Dendritic cell treated with granulocyte-macrophage colony-stimulating factor and Interleukin-4, amounts not matched to agents 40 ng/mL and 50 ng/mL, for 4 days (primary cell): ENCODE results near the gene ADH5.
A peak's percentile ranks its signal among the peaks of the same experiment; 100 is the strongest.
"Not testable (repeated sequence)": the region's sequence is repeated elsewhere in the genome, so short reads cannot be mapped to it uniquely, and the experiment has no call there.

Experiments
- H3K27ac Mint-ChIP-seq: one replicate; pipeline ENCODE4 v1.8.0; 2022; ENCODE audit warnings: mild to moderate bottlenecking, mixed read lengths
- H3K27me3 Mint-ChIP-seq: one replicate; pipeline ENCODE4 v1.8.0; 2022; ENCODE audit warnings: mild to moderate bottlenecking, mixed read lengths
- H3K36me3 Mint-ChIP-seq: one replicate; pipeline ENCODE4 v1.8.0; 2022; ENCODE audit warnings: low read depth, mixed read lengths
- H3K4me1 Mint-ChIP-seq: one replicate; pipeline ENCODE4 v1.8.0; 2022; ENCODE audit warnings: low read depth, mixed read lengths
- H3K4me3 Mint-ChIP-seq: one replicate; pipeline ENCODE4 v1.8.0; 2022; ENCODE audit warnings: mild to moderate bottlenecking, moderate library complexity, mixed read lengths
- H3K9me3 Mint-ChIP-seq: one replicate; pipeline ENCODE4 v1.8.0; 2022; ENCODE audit warnings: mixed read lengths
- intact Hi-C: fragments of 100-400 bp; cut with micrococcal nuclease; formaldehyde crosslinking; loops from one replicate; pipeline ENCODE4 v1.15.0; 2022

The ADH5 gene

GRCh38 chr4:99077177-99077576 lies 11.4 kb downstream of the ADH5 start:
- H3K4me3 Mint-ChIP-seq, result no peak overlapping the region
- peaks cover 96% of the 10 kb centered on the region for H3K36me3 Mint-ChIP-seq
- intact Hi-C loops, result no loop called here
- no peak overlapping the region for H3K27ac Mint-ChIP-seq
- H3K4me1 Mint-ChIP-seq, result no peaks in the 10 kb centered on the region
- H3K27me3 Mint-ChIP-seq, result no peaks in the 10 kb centered on the region
- H3K9me3 Mint-ChIP-seq, result no peaks in the 10 kb centered on the region

GRCh38 chr4:99076292-99076976 lies 12.2 kb downstream of the ADH5 start:
- H3K27ac Mint-ChIP-seq, result no peak overlapping the region
- no peaks in the 10 kb centered on the region for H3K4me1 Mint-ChIP-seq
- no peaks in the 10 kb centered on the region for H3K27me3 Mint-ChIP-seq
- peaks cover 96% of the 10 kb centered on the region for H3K36me3 Mint-ChIP-seq
- intact Hi-C loops, result no loop called here
- no peak overlapping the region for H3K4me3 Mint-ChIP-seq
- no peaks in the 10 kb centered on the region for H3K9me3 Mint-ChIP-seq

DNA sequence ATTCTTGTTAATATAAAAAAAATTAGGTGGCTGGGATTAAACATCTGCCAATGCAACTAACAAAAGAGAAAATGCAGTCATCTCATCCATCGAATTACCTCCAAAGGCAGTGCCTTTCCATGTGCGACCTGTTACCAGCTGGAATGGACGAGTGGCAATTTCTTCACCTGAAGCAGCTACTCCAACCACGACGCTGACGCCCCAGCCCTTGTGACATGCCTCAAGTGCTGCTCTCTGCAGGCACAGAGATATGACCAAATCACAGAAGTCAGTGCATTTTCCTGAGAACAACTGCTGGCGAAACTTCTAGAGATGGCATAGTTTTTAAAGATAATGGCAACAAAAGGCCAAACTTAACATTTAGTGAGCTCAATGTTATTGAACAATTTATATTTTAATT lies 13.8 kb downstream of the ADH5 start:
- no peaks in the 10 kb centered on the region for H3K27me3 Mint-ChIP-seq
- no peaks in the 10 kb centered on the region for H3K9me3 Mint-ChIP-seq
- H3K36me3 Mint-ChIP-seq, result peaks cover 86% of the 10 kb centered on the region
- H3K4me1 Mint-ChIP-seq, result no peaks in the 10 kb centered on the region
- H3K4me3 Mint-ChIP-seq, result no peak overlapping the region
- intact Hi-C loops, result no loop called here
- no peak overlapping the region for H3K27ac Mint-ChIP-seq

- Mint-ChIP-seq H3K36me3 (peaks cover 59% of the 10 kb centered on the region), H3K27ac (no peak overlapping the region), H3K9me3 (no peaks in the 10 kb centered on the region), H3K4me3 (no peak overlapping the region), H3K27me3 (no peaks in the 10 kb centered on the region), H3K4me1 (no peaks in the 10 kb centered on the region)
- intact Hi-C loops, result no loop called here
Measured at GRCh38 chr4:99071159-99071558, 17.4 kb downstream of the ADH5 start.

GRCh38 chr4:99067617-99068016 lies 21.0 kb downstream of the ADH5 start:
- no peak overlapping the region for H3K4me3 Mint-ChIP-seq
- peaks cover 39% of the 10 kb centered on the region for H3K36me3 Mint-ChIP-seq
- H3K9me3 Mint-ChIP-seq, result no peaks in the 10 kb centered on the region

GRCh38 chr4:99065521-99065920 lies 23.1 kb downstream of the ADH5 start:
- intact Hi-C loops, H3K9me3 Mint-ChIP-seq, H3K4me3 Mint-ChIP-seq, H3K27me3 Mint-ChIP-seq, H3K27ac Mint-ChIP-seq, H3K4me1 Mint-ChIP-seq: not testable (repeated sequence)
- peaks cover 42% of the 10 kb centered on the region for H3K36me3 Mint-ChIP-seq

More at GRCh38 chr4:99067617-99068016, 21.0 kb downstream of the ADH5 start:
- no peaks in the 10 kb centered on the region for H3K4me1 Mint-ChIP-seq
- H3K27me3 Mint-ChIP-seq, result no peaks in the 10 kb centered on the region
- intact Hi-C loops, result no loop called here
- no peak overlapping the region for H3K27ac Mint-ChIP-seq

DNA sequence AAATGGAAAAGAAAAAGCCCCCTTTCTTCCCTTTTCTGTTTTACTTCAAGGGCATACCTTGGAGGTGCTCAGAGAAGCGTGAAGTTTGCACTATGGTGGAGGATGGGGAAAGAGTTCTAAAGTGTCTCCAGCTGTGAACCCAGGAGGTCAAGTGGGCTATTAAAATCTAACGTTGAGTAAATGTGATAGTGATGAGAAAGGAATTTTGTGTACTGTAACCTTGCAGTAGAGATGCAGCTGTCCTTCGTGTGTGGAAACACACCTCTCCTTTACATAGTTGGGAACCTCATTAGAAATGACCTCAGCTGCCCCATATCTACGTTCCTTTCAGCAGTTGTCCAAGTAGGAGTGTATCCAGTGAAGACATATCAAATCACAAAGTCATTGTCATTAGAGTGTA lies 26.5 kb downstream of the ADH5 start:
- Mint-ChIP-seq H3K9me3 (no peaks in the 10 kb centered on the region), H3K27ac (no peak overlapping the region), H3K4me3 (no peak overlapping the region), H3K27me3 (no peaks in the 10 kb centered on the region), H3K4me1 (no peaks in the 10 kb centered on the region), H3K36me3 (peaks cover 66% of the 10 kb centered on the region)
- intact Hi-C loops, result no loop called here

GRCh38 chr4:99061048-99061700 lies 27.4 kb downstream of the ADH5 start:
- no peak overlapping the region for H3K4me3 Mint-ChIP-seq
- H3K9me3 Mint-ChIP-seq, result no peaks in the 10 kb centered on the region
- no peaks in the 10 kb centered on the region for H3K27me3 Mint-ChIP-seq
- peaks cover 71% of the 10 kb centered on the region for H3K36me3 Mint-ChIP-seq
- intact Hi-C loops, result no loop called here
- peaks cover 2% of the 10 kb centered on the region for H3K4me1 Mint-ChIP-seq
- H3K27ac Mint-ChIP-seq, result no peak overlapping the region

GRCh38 chr4:99059550-99059949 lies 29.0 kb downstream of the ADH5 start:
- no peaks in the 10 kb centered on the region for H3K9me3 Mint-ChIP-seq
- H3K4me1 Mint-ChIP-seq, result peaks cover 8% of the 10 kb centered on the region
- H3K4me3 Mint-ChIP-seq, result no peak overlapping the region
- peak overlapping the region; percentile 5 for H3K27ac Mint-ChIP-seq
- intact Hi-C loops, result loop anchor here (5.0 kb wide), 2 partner anchors 122 to 907 kb away; no protein-coding TSS in a partner anchor
- H3K27me3 Mint-ChIP-seq, result no peaks in the 10 kb centered on the region
- H3K36me3 Mint-ChIP-seq, result peaks cover 74% of the 10 kb centered on the region

DNA sequence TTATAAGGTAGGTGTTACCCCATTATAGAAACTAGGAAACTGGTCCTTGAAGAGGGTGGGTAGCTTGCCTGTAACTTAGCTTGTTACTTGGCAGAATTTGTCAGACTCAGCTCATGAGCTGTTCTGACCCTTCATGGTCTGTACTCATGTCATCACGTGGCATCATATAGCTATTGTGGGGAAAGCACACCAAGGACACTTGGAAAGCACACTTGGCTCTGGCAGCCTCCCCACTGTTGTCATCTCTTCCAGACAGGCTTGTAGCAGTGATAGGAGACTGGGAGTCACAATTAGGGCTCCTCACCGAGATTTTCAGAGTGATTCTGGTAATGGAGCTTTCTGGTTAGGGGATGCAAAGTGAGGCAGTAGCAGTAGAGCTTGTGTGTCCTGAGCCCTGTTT lies 30.4 kb downstream of the ADH5 start:
- H3K4me1 Mint-ChIP-seq, result peaks cover 8% of the 10 kb centered on the region
- H3K36me3 Mint-ChIP-seq, result peaks cover 74% of the 10 kb centered on the region
- no peaks in the 10 kb centered on the region for H3K9me3 Mint-ChIP-seq
- no peak overlapping the region for H3K4me3 Mint-ChIP-seq
- intact Hi-C loops, result loop anchor here (5.0 kb wide), 2 partner anchors 121 to 906 kb away; no protein-coding TSS in a partner anchor
- H3K27me3 Mint-ChIP-seq, result no peaks in the 10 kb centered on the region
- no peak overlapping the region for H3K27ac Mint-ChIP-seq

DNA sequence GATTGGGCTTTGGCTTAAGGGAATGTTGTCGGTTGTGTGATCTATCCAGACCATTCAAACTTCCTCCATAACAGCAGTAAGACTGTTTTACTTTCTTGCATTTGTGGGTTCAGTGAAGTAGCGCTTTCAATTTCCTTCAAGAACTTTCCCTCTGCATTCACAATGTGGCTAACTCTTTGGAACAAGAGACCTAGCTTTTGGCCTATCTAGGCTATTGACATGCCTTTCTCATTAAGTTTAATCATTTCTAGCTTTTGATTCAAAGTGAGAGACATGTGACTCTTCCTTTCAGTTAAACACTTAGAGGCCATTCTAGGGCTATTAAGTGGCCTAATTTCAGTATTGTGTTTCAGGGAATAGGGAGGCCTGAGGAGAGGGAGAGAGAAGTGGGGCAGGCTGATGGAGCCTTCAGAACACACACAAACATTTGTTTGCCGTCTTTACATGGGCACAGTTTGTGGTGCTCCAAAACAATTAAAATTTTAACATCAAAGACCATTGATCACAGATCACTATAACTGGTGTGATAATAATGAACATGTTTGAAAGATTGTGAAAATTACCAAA lies 34.1 kb downstream of the ADH5 start:
- Mint-ChIP-seq H3K4me1 (peaks cover 8% of the 10 kb centered on the region), H3K4me3 (no peak overlapping the region), H3K27me3 (no peaks in the 10 kb centered on the region), H3K36me3 (peaks cover 77% of the 10 kb centered on the region), H3K9me3 (no peaks in the 10 kb centered on the region), H3K27ac (no peak overlapping the region)
- intact Hi-C loops, result loop anchor here (2.0 kb wide), 1 partner anchor 588 kb away; no protein-coding TSS in a partner anchor

DNA sequence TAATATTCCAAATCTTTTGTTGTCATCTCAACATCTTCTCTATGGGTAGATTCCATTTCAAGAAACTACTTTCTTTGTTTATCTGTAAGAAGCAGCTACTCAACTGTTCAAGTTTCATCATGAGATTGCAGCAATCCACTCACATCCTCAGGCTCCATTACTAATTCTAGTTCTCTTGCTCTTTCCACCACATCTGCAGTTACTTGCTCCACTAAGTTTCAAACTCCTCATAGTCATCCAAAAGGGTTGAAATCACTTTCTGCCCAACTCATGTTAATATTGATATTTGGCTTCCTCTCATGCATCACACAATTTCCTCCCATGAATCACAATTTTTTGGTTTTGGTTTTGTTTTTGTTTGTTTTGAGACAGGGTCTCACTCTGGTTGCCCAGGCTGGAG lies 35.7 kb downstream of the ADH5 start:
- Mint-ChIP-seq H3K27me3 (no peaks in the 10 kb centered on the region), H3K4me1 (peaks cover 8% of the 10 kb centered on the region), H3K9me3 (no peaks in the 10 kb centered on the region), H3K4me3 (no peak overlapping the region), H3K27ac (no peak overlapping the region), H3K36me3 (peaks cover 78% of the 10 kb centered on the region)
- intact Hi-C loops, result no loop called here

DNA sequence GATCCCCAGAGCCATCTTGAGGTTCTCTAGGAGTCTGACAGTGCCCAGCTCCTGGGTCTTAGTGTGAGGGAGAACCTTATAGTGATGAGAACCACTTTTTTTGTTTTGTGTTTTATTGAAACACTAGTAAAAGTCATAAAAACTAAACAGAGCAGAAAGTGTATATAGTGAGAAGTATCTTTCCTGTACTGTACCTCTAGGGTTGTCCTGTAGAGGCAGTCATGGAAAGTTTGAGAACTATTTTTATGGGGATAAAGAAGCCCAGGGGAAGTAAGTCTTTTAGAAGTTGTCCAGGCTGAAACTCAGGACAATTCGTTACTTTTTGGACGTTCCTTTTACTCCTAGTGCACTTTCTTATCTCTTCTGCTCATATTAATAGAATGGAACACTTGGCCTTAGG lies 40.9 kb downstream of the ADH5 start:
- Mint-ChIP-seq H3K36me3 (peaks cover 78% of the 10 kb centered on the region), H3K4me3 (no peak overlapping the region), H3K9me3 (no peaks in the 10 kb centered on the region), H3K27me3 (no peaks in the 10 kb centered on the region), H3K4me1 (peaks cover 9% of the 10 kb centered on the region), H3K27ac (no peak overlapping the region)
- intact Hi-C loops, result no loop called here

DNA sequence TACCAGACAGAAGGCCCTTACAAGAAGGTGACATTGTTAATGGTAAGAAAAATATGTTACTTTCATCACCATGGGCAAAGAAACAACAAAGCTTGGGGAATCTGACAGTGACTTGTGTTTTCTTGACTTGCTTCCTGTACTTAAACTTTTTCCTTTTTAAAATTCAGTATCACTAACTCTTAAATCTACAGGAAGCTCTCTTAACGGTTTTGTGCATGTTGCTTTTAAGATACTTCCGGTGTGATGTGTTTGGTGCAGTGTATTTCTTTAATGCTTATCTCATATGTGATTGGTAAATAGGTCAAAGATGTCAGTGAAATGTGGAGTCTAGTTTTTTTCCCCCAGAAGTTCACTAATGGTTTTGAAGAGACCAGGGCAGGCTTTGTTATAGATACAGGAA lies 45.2 kb downstream of the ADH5 start:
- H3K4me3 Mint-ChIP-seq, result no peak overlapping the region
- peaks cover 47% of the 10 kb centered on the region for H3K36me3 Mint-ChIP-seq
- no peaks in the 10 kb centered on the region for H3K27me3 Mint-ChIP-seq
- peaks cover 9% of the 10 kb centered on the region for H3K4me1 Mint-ChIP-seq
- no peaks in the 10 kb centered on the region for H3K9me3 Mint-ChIP-seq
- H3K27ac Mint-ChIP-seq, result no peak overlapping the region
- intact Hi-C loops, result no loop called here
